GM21529 (cell line): ENCODE results near the gene PTPN1.

Experiments used
- ATAC-seq: cut with Tn5 transposase; IDR thresholded peaks from one replicate; pipeline ENCODE4 v1.9.1; 2021; ENCODE audit not compliant: unreplicated experiment

PTPN1 gene

DNA sequence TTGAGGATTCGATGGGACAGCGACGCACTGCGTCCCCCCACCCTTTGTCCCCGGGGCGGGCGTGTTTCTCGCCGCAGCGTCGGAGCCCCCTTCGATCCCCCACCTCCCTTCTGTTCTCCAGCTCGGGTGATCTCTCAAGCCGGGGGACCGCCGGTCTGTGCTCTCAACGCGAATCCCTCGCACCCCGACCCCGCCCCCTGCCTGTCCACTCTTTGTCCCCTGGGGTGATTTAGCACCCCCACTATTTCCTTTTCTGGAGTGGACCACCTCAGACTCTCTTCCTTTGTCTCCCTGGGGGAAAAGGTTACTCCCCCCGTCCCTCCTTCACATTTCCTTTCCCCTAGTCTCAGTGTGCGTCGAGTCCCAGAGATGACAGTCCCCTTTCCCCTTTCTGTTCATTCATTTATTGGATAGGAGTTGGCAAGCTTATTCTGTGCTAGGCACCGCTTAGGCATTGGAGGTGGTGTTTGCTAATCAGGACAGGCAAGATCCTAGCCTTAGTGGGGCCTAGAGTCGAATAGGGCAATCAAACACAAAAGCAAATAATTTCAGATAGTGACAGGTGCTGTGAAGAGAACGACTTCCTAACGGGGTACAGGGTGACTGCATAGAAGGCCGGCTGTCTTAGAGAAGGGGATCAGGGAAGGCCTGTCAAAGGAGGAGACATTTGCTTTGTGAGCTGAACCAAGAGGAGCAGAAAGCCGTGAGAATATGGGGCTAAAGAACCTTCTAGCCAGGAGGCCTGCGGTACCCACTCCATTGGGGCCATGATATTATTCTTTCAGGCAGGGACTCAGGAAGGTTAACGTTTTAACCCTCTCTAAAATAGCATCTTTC is 741 bp downstream of the PTPN1 start:
- no peak for ATAC-seq

DNA sequence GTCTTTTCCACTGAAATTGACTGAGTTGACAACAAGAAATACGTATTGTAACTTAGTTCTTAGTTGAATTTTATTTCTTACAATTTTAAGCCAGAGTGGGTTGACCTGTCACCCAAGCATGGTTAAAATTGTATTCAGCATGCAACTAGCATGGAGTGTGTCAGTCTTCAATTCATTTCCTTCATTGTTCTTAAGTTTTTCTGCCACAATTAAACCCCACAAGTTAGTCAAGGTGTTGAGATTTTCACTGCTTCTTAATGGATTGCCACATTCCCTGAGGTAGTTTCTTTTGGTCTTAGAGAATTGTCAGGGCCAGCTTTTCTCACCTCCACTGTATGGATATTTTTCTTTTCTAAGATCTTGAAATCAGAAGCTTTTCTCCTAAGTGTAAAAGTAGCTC is 2.1 kb downstream of the PTPN1 start:
- ATAC-seq, result no peak

DNA sequence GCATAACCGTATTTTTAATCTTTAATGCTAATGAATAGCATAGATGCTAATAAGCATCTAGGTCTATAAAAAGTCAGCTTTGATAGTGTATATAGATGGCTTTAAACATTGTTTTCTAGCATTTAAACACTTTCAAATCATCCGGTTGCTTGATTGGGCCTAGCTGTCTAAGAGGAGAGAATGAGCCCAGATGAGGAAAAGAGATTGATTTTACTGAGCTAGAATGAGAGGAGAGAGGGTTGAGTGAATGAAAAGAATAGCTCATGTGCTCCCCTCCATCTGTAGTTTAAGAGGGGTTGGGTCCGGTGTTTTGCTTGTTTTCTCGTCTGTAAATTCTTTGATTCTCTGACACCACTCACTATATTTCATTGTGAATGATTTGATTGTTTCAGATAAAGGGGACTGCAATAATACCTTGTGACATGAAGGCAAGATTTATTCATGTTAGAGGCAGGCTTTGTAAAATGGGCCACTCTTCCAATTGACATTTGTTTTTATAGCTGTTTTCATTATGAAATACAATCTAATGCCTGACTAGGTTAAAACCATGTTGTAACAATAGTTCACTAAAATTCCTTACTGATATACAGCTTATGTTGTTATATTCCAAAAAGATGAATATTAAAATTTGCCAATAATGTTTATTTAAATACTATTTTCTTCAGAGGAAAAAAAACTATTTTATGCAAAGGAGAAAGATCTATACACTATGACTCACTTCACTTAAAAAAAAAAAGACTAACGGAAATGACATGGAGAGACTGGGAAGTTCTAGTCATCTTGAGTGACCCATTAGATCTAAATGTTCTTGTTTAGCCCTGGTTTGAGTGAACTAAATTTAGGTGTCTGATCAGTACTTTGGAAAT is 3.2 kb downstream of the PTPN1 start:
- no peak for ATAC-seq

DNA sequence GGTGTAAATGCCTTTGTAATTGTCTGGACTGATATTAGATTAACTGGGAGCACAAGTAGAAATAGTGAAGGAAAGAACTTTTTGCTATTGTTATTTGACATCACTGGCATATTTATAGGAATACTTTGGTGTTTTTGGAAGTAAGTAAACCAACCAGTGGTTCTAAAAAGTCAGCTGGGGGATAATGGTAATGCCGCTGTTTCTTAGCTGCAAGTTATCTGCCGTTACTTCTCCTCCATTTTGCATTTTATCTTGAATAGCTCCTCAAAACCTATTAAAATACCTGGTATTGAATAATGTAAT is 3.8 kb downstream of the PTPN1 start:
- ATAC-seq, result no peak

DNA sequence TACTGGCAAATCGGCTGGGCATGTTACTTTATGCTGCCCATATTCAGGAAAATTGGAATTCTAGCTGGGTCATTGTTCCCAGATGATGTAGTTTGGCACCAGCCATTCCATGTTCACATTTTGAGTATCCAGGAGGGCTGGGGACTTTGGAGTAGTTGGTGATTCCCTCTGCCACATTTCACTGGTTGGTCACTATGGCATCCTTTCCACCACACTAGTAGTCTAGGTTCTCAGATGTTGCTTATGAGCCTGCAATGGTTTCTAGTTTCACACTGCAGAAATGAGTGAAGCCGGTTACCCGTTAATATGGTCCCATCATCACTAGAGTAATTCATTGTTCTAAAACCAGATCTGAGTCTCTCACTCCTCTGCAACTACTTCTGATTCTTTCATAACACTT is 4.6 kb downstream of the PTPN1 start:
- ATAC-seq, result no peak

DNA sequence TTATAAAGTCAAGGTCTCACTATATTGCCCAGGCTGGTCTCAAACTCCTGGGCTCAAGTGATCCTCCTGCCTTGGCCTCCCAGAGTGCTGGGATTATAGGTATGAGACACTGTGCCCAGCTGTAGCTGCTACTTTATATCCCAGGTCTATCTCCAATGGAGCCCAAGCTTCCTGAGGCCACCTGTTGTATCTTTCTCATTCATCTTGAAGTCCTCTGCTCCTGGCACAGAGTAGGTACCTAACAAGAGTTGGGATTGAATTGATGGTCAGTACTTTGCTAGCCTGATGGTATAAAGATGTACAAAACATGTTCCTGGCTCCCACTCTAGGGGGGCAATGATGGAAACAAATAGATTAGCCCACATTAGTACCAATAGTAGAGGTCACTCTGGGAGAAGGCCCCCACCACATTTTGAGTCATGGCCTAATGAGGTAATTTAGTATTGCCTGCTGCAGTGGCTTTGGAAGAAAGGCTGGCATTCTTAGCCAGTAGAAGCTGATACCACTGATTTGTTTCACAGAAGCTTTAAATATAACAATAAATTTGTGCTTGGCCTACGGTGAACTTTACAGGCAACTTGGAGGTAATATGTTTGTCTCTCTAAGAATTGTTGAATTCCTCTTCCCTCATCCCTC is 5.4 kb downstream of the PTPN1 start:
- no peak for ATAC-seq

DNA sequence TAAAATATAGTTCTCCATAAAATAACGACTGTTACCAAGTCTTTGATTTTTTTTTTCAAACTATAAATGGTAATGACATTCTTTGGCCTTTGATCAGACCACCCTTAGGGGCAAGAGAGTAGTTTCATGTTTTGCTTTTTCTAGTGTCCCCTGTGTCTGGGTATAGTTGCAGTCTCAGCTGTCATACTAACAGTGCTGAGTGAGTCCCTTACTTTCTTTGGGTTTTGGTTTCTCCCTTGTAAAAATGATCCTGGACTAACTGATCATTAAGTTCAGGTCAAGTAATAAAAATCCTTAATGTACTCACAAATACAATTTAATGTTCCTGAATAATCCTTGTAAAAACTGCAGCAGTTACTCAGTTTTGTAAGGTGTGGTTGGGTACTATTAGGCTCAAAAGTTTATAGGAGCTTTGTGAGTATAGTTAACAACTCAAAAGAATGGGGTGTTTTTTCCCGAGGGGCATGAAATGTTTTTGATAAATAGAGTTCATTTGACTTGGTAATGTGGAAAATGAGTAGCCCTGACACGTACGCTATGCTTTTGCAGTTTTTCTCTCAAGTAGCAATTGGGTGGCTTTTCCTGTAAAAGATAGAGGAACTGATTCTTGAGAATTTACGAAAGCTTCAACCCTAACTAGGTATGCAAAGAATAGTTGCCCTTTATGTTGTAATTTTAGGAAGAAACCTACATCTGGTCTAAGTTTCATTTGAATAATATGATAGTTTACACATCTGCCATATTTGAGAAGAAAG is 6.2 kb downstream of the PTPN1 start:
- ATAC-seq, result peak; percentile 49

DNA sequence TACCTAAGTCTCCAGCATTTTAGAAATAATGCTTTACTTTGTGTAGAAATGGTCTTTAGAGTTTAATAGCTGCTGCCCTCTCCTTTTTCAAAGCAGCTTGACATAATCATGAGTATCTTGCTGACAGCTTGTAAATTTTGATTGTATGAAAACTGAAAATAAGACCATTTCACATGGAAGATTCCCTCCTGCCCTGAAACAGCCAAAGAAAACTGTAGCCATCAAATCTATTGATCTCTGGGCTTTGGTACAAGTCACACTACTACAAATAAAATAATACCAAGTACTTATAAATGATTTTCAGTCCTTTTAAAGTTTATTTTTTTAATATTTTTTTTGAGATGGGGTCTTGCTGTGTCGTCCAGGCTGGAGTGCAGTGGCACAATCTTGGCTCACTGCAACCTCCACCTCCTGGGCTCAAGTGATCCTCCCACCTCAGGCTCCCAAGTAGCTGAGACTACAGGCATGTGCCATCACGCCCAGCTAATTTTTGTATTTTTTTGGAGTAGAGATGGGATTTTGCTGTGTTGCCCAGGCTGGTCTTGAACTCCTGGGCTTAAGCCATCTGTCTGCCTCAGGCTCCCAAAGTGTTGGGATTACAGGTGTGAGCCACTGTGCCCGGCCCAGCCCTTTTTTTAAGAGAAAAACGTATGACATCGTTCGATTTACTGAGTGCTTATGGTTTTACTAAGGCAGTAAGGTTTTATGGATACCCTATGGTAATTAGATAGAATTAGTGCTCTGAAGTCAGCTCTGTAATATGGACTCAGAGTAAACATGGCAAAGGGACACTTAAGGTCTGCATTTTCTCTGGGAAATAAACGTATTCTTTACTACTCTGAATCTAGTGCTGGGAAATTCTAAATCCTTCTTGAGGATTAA is 7.0 kb downstream of the PTPN1 start:
- ATAC-seq, result no peak

DNA sequence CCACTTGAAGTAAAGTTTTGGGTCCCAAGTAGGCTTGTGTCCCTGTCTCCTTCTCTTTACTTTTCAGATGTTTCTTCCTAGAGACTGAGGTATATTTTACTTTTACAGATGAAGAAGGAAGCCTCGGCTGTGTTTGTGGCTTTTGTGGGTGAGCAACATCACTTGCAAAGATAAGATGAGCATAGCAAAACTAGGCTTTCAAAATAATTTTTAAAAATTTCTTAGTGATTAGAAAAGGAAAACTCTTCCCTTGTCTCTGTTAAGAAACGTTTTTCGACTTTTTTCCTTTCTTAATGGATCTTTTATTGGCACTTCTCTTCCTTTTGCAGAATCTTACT is 7.6 kb downstream of the PTPN1 start:
- ATAC-seq, result no peak

DNA sequence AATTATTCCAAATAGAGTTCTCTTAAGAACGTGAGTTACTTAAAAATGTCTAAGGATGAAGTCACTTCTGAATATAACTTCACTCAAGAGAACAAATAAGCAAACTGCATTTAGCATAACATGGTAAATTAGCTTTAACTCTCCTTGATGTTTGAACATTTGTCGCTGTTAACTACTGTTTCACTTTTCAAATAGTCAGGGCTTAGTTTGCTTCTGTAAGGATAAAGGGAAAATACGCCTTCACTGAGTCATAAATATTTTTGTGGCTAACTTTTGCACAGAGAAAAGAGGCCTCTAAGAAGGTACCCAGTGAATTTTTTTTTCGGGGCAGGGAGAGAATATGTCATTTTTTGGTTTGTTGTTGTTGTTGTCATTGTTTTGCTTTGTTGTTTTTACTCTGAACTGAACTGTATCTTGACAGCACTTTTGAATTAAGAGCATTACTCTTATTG is 8.1 kb downstream of the PTPN1 start:
- ATAC-seq, result no peak

DNA sequence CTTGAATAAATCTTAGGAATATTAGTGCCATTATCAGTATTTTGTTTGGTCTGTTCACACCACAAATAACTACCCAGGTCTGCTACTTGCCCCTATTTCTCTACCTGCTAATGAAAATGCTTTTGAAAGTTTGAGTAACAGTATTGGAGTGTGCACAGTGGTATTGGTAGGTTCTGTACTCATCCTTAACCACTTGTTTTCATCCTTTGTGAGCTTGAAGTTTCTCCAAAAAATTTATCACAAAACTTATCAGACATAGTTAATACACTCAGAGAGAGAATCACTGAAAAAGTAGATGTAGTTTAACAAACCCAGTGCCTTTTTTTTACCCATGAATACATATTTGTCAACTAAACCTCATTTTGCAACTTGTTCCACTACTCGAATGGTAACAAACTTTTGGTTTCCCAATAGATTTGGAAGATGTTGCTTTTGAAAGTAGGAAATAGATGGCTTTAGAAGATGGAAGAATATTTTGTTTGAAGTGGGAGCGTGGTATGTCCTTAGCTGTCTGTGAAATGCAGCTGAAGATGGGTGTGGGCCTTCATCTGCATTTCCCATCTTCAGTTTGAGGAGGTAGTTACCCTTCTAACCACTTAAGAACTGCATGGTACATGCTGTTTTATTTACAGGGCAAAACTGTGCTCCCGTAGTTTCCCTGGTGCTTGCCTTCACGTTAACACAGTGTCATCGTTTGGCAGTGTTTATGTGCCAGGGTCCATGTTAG is 9.0 kb downstream of the PTPN1 start:
- no peak for ATAC-seq

DNA sequence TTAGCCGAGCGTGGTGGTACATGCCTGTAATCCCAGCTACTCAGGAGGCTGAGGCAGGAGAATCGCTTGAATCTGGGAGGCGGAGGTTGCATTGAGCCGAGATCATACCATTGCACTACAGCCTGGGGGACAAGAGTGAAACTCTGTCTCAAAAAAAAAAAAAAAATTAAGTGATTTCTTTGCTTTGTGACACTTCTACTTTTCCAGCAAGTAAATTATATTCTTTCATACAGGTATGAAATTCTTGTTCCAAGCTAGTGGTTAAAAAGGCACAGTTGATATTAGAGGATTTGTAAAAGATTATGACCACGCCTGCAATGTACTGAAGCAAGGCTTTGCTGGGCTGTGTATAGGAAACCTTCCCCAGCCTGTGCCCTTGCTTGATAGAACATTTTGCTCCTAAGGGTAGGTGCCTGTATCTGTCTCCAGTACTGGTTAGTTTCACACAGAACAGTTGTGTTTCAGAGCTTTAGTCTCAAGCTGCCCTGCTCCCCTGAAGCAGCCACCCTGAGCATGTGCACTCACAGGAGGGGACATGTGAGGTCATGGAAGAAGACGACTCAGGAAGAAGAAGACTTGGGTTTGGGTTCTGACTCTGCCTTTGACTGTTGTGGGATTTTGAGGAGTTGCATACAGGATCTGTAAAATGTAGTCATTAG is 10.2 kb downstream of the PTPN1 start:
- ATAC-seq, result peak; percentile 33

DNA sequence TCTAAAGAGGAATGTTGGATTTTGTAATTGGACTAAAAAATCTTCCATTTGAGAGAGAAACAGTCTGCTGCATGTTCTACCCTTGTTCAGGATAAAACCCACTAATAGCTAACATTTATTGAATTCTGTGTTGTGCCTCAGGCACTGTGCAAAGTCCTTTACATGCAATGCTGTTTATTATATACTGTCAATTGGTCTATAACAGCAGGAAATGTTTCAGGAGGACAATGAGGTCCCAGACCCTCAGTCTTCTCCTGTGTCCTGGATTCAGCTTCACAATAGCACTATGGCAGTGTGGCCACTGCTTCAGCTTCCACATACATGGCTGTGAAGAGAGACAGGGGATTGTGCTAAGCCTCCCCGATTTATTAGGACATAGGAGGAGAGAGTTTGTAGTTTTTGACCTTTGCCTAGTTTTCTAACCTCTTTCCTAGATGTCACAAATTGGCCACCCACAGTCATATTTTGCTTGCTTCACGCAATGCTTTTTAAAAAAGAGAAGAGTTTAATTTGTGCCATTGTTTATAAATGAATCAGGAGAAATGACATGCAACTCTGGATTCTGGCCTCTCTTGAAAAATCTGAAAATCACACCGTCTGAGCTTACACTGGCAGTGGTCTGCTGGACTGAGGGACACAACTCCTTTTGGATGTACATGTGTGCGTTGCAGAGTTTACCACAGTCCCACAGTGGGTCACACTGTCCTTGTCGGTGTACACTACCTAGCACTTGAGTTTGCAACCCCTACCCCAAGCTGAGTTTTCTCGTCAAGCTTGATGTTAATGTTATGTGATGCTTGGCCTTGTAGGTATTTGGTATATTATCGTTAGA is 11.3 kb downstream of the PTPN1 start:
- no peak for ATAC-seq

DNA sequence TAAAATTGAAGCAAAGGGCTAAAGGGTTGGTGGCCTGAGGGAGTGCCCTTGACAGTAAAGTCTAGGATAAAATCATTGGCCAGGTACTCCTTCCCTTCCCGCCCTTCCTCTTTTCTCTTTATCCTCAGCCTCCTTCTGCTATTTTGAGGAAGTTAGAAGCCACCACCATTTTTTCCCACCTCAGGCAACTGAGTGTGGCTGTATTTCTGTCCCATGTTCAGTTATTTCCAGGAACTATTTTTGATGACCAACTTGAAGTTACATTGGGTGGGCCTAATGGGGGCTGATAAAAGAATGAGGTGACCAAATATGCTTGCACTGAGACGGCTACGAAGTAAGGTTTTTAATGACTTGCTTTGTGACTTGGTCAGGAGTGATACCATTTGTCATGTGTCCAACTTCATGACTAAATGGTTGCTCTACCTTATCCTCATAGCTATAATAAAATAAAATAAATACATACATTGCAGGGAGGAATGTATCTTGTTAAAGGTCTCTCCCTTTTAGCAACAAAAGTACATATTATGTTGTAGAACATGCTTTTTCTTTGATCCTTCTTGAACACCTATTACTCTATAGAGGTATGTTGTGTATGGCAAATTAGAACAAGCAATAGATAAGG is 12.0 kb downstream of the PTPN1 start:
- ATAC-seq, result no peak

DNA sequence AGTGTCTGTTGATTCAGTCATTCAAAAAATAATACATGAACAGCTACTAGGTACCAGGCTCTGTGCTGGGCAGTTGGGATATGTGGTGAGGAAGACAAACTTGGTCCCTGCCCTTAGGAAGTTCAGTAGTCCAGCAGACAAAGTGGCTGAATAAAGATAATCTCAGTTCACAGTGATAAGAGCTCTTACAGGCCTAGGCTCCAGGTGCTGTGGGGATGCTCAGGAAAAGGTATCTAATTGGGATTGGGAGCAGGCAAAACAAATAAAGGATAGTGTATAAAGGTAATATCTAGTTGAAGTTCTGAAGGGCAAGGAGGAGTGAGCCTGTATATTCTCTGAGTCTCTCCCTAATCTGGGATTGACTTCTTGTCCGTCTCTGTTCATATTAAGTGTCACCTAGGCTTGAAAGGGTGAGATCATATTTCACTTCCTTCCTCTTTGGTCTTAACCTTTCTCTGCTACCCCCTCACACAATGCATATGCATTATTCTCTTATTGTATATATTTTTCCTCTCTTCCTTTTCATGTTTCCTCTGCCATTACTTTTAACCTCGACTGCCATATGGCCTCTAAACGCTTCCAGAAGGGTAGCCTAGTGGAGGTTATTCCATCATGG is 13.5 kb downstream of the PTPN1 start:
- ATAC-seq, result no peak

DNA sequence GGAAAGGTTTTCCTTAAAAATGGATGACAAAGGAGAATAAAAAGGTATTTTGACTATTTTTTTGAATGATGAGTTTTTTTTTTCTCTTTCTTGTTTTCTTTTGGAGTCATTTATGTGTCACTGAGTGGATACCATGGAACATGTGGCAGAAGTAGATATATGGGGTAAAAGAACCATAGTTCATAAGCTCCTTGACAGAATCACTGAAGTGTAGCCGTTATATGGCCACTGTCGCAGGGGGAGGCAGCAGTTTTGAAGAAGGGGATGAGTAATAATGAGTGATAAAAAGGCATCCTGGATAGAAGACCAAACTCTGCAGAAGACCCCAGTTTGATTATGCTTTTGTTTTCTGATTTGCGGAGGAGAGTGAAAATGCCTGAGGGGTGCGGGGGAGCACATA is 15.5 kb downstream of the PTPN1 start:
- no peak for ATAC-seq

DNA sequence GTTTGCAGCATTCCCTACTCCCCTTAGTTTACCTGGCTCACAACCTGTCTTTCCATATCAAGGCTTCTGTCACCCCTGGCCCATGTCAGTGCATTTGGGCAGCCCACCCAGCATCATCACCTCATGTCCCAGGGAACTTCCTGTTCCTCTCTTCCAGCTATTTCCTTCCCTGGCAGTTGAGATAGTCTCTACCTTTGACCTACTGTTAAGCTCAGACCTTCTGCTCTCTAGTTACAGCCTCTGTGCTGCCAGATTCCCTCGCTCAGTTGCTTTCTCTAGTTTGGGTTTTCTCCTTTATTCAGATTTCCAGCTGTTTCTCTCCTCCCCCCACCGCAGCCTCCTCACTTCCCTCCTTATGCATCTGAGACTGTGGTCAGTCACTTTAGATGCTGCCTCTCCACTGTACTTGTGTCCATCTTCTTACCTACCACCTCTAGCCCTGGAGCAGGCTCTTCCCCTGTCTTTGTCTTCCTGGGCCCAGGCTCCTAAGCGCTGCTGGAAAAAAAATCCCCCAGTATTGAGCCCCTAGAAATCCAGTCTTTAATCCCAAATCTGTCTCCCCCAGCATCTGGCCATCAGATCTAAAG is 16.3 kb downstream of the PTPN1 start:
- no peak for ATAC-seq
